ENCODE measurements around the gene UNC13A.

The UNC13A gene

GRCh38 chr19:17615889-17616685, 72.1 kb downstream of the UNC13A start:
- ATAC-seq = no peak
- TF ChIP-seq RARB (CRISPR knock-in tag; IDR thresholded peaks at IDR 0.05) (no peak), ZC3H10 (CRISPR knock-in tag; IDR thresholded peaks at IDR 0.05) (no peak), TCF4 (CRISPR knock-in tag; IDR thresholded peaks at IDR 0.05; ENCODE audit: borderline replicate concordance) (no peak), CSDC2 (CRISPR knock-in tag; IDR thresholded peaks at IDR 0.05) (no peak), ESRRG (CRISPR knock-in tag; IDR thresholded peaks at IDR 0.05) (no peak), CSRNP3 (CRISPR knock-in tag; IDR thresholded peaks at IDR 0.05) (no peak), ZNF565 (CRISPR knock-in tag; conservative IDR thresholded peaks at IDR 0.05; ENCODE audit: low read depth) (no peak), ARNTL (CRISPR knock-in tag; IDR thresholded peaks at IDR 0.05; ENCODE audit: borderline replicate concordance, low read depth) (no peak), POU6F1 (CRISPR knock-in tag; IDR thresholded peaks at IDR 0.05; ENCODE audit: borderline replicate concordance, low read depth) (no peak), BACH2 (CRISPR knock-in tag; IDR thresholded peaks at IDR 0.05; ENCODE audit: borderline replicate concordance) (no peak), ZFP3 (CRISPR knock-in tag; IDR thresholded peaks at IDR 0.05) (no peak), SNAI2 (CRISPR knock-in tag; IDR thresholded peaks at IDR 0.05) (no peak), PPARA (CRISPR knock-in tag; IDR thresholded peaks at IDR 0.05; ENCODE audit: borderline replicate concordance) (no peak), TOX (CRISPR knock-in tag; IDR thresholded peaks at IDR 0.05; ENCODE audit: borderline replicate concordance) (no peak)

DNA sequence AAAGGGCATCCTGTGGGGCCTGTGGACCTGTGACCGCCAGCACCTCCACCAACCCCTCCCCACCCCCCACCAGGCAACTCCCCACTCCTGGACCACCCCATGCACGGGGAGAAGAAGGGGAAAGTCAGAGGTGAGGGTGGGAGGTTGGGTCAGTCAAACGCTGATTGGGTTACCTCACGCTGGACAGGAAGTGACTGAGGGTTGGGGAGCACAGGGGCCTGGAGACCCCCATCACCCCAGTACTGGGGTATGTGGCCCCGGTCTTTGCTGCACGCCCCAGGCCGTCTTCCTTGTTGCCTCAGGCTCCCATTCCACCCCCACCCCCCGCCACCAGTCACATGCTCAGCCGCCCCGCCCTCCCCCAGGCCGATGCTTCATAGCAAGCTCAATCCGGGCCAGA, 73.7 kb downstream of the UNC13A start:
- no peak for TF ChIP-seq ARNTL (CRISPR knock-in tag; IDR thresholded peaks at IDR 0.05; ENCODE audit: borderline replicate concordance, low read depth)
- TF ChIP-seq OSR1 (CRISPR knock-in tag; IDR thresholded peaks at IDR 0.05) = no peak
- no peak for TF ChIP-seq CREB5 (CRISPR knock-in tag; IDR thresholded peaks at IDR 0.05; ENCODE audit: low read depth)
- no peak for TF ChIP-seq ZC3H10 (CRISPR knock-in tag; IDR thresholded peaks at IDR 0.05)
- no peak for TF ChIP-seq ZFP3 (CRISPR knock-in tag; IDR thresholded peaks at IDR 0.05)
- TF ChIP-seq ZNF565 (CRISPR knock-in tag; conservative IDR thresholded peaks at IDR 0.05; ENCODE audit: low read depth) = no peak
- no peak for TF ChIP-seq RARB (CRISPR knock-in tag; IDR thresholded peaks at IDR 0.05)

DNA sequence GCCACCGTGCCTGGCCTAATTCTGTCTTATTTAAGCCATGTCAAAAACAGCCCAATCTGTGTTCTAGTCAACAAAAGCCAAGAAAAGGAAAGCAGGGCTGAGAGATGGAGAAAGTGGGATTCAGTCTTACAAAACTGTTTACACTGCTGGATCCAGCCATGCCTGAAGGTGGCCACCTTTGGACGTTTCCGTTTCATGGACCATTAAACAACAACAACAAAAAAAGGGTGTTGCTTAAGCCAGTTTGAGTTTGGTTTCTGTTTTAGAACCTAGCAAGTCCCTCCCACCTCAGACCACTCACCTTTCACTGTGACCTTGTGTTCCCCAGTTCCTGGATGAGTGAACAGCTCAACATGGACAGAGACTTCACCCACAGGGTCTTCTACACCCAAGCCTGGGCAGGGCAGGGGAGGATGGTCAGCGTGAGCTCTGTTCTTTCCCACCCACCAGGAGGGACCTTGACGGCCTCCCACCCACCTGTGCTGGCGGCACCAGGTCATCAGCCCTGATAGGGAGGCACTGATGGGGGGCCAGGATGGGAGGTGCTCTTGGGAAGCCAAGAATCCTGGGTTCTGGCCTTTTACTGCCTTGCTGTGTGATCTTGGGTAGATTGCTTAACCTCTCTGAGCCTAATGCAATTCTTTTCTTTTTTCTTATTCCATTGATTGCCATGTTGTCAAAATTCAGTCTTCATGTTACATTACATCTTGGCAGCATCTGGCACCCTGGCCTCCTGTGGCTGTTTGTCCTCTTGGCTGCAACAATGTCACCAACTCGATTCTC, 76.5 kb downstream of the UNC13A start:
- no peak for ATAC-seq
- TF ChIP-seq CSRNP3 (CRISPR knock-in tag; IDR thresholded peaks at IDR 0.05) (no peak), RARB (CRISPR knock-in tag; IDR thresholded peaks at IDR 0.05) (no peak), OSR1 (CRISPR knock-in tag; IDR thresholded peaks at IDR 0.05) (no peak), POU6F1 (CRISPR knock-in tag; IDR thresholded peaks at IDR 0.05; ENCODE audit: borderline replicate concordance, low read depth) (no peak), ZNF565 (CRISPR knock-in tag; conservative IDR thresholded peaks at IDR 0.05; ENCODE audit: low read depth) (no peak), ISL1 (CRISPR knock-in tag; IDR thresholded peaks at IDR 0.05) (no peak), ARNTL (CRISPR knock-in tag; IDR thresholded peaks at IDR 0.05; ENCODE audit: borderline replicate concordance, low read depth) (no peak), ZC3H10 (CRISPR knock-in tag; IDR thresholded peaks at IDR 0.05) (no peak), CREB5 (CRISPR knock-in tag; IDR thresholded peaks at IDR 0.05; ENCODE audit: low read depth) (no peak), BACH2 (CRISPR knock-in tag; IDR thresholded peaks at IDR 0.05; ENCODE audit: borderline replicate concordance) (no peak), ZNF70 (CRISPR knock-in tag; IDR thresholded peaks at IDR 0.05) (no peak), PPARA (CRISPR knock-in tag; IDR thresholded peaks at IDR 0.05; ENCODE audit: borderline replicate concordance) (no peak), ZFP30 (CRISPR knock-in tag; IDR thresholded peaks at IDR 0.05) (no peak), TOX (CRISPR knock-in tag; IDR thresholded peaks at IDR 0.05; ENCODE audit: borderline replicate concordance) (no peak), CSDC2 (CRISPR knock-in tag; IDR thresholded peaks at IDR 0.05) (no peak)
- TF ChIP-seq, protein P1, sequence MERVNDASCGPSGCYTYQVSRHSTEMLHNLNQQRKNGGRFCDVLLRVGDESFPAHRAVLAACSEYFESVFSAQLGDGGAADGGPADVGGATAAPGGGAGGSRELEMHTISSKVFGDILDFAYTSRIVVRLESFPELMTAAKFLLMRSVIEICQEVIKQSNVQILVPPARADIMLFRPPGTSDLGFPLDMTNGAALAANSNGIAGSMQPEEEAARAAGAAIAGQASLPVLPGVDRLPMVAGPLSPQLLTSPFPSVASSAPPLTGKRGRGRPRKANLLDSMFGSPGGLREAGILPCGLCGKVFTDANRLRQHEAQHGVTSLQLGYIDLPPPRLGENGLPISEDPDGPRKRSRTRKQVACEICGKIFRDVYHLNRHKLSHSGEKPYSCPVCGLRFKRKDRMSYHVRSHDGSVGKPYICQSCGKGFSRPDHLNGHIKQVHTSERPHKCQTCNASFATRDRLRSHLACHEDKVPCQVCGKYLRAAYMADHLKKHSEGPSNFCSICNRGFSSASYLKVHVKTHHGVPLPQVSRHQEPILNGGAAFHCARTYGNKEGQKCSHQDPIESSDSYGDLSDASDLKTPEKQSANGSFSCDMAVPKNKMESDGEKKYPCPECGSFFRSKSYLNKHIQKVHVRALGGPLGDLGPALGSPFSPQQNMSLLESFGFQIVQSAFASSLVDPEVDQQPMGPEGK (CRISPR knock-in tag; IDR thresholded peaks at IDR 0.05; ENCODE audit: borderline replicate concordance) = no peak

More for the DNA sequence above, 73.7 kb downstream of the UNC13A start:
- no peak for ATAC-seq
